ENCODE data around the gene B3GAT1. TPM values are rescaled to one million over a fixed set of nuclear protein-coding genes. Genes with fewer than 3 reads are reported as not detected.
A peak's percentile ranks its signal among the peaks of the same experiment; 100 is the strongest.

B3GAT1 gene
- total RNA-seq, 1 donor from 2014 or later = 1.4 TPM

- Histone ChIP-seq H3K4me1 (no peaks in the 10 kb centered on the region), H3K9me3 (no peaks in the 10 kb centered on the region), H3K27ac (no peak overlapping the region), H3K4me3 (no peak overlapping the region), H3K36me3 (no peaks in the 10 kb centered on the region), H3K27me3 (ENCODE audit: low read depth) (no peaks in the 10 kb centered on the region)
- DNase-seq = no peak
- TF ChIP-seq, protein P1, sequence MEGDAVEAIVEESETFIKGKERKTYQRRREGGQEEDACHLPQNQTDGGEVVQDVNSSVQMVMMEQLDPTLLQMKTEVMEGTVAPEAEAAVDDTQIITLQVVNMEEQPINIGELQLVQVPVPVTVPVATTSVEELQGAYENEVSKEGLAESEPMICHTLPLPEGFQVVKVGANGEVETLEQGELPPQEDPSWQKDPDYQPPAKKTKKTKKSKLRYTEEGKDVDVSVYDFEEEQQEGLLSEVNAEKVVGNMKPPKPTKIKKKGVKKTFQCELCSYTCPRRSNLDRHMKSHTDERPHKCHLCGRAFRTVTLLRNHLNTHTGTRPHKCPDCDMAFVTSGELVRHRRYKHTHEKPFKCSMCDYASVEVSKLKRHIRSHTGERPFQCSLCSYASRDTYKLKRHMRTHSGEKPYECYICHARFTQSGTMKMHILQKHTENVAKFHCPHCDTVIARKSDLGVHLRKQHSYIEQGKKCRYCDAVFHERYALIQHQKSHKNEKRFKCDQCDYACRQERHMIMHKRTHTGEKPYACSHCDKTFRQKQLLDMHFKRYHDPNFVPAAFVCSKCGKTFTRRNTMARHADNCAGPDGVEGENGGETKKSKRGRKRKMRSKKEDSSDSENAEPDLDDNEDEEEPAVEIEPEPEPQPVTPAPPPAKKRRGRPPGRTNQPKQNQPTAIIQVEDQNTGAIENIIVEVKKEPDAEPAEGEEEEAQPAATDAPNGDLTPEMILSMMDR (IDR thresholded peaks at IDR 0.05) = no peak
- no peak for ATAC-seq
- intact Hi-C loops (cut with DNase I) = no loop called here
Measured at GRCh38 chr11:134372536-134372935, 39.5 kb downstream of the B3GAT1 start.

GRCh38 chr11:134371436-134372185 is 40.4 kb downstream of the B3GAT1 start:
- Histone ChIP-seq H3K4me3 (no peak overlapping the region), H3K27me3 (ENCODE audit: low read depth) (no peaks in the 10 kb centered on the region), H3K9me3 (no peaks in the 10 kb centered on the region), H3K27ac (no peak overlapping the region), H3K36me3 (no peaks in the 10 kb centered on the region), H3K4me1 (no peaks in the 10 kb centered on the region)
- DNase-seq (no peak), ATAC-seq (no peak)
- intact Hi-C loops (cut with DNase I) = no loop called here
- TF ChIP-seq, protein P1 (IDR thresholded peaks at IDR 0.05) = no peak

- H3K4me1 ChIP-seq = no peaks in the 10 kb centered on the region
- H3K4me3 ChIP-seq = no peak overlapping the region
- ATAC-seq = no peak
- no peak overlapping the region for H3K27ac ChIP-seq
- no peaks in the 10 kb centered on the region for H3K9me3 ChIP-seq
- no peaks in the 10 kb centered on the region for H3K27me3 ChIP-seq (ENCODE audit: low read depth)
- DNase-seq = peak; percentile 14
- intact Hi-C loops (cut with DNase I) = no loop called here
- TF ChIP-seq, protein P1 (IDR thresholded peaks at IDR 0.05) = no peak
- H3K36me3 ChIP-seq = no peaks in the 10 kb centered on the region
Measured at GRCh38 chr11:134370526-134371435, 41.3 kb downstream of the B3GAT1 start.

DNA sequence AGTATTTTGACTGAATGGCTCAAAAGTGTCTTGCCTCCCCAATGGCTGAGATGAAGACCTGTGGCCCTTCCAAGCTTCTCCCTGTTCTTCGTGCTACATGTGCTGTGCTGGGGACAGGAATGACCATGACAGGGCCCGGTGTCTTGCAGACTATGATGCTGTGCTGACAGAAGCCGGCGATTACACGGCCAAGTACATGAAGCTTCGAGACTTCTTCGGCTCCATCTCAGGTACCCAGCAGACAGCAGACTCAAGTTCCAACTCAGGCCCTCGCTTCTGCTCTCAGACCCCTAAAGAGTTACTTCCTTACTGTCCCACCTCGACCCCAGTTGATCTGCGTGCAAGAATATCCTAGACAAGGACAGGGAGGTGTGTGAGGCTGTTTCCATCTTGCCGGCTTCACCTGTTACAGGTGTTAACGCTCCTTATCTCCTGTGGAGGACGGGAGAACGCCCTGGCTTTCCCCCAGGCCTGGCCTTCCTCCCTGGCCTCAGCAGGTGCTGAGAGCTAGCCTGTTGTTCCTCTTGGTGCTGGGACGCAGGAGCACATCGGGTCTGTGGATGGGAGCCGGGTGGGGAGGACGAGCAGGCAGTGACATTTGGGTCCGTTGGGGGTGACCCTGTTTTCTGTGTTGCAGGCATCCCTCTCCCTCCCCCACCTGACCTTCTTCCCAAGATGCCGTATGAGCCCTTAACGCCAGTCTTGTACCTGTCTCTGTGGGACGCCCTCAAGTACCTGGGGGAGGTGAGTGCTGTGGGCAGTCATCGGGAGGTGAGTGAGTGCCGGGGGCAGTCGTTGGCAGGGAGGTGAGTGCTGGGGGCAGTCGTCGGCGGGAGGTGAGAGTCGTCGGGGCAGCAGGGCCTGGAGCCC is 42.2 kb downstream of the B3GAT1 start:
- Histone ChIP-seq H3K27ac (no peak overlapping the region), H3K36me3 (no peaks in the 10 kb centered on the region), H3K9me3 (no peaks in the 10 kb centered on the region), H3K4me3 (no peak overlapping the region), H3K27me3 (ENCODE audit: low read depth) (no peaks in the 10 kb centered on the region), H3K4me1 (no peaks in the 10 kb centered on the region)
- TF ChIP-seq, protein P1 (IDR thresholded peaks at IDR 0.05) = no peak
- ATAC-seq = no peak
- intact Hi-C loops (cut with DNase I) = no loop called here
- DNase-seq = peak; percentile 36

GRCh38 chr11:134367781-134368180 is 44.3 kb downstream of the B3GAT1 start:
- ATAC-seq (no peak), DNase-seq (peak; percentile 22)
- Histone ChIP-seq H3K27ac (no peak overlapping the region), H3K4me3 (no peak overlapping the region), H3K36me3 (no peaks in the 10 kb centered on the region), H3K4me1 (no peaks in the 10 kb centered on the region), H3K9me3 (no peaks in the 10 kb centered on the region), H3K27me3 (ENCODE audit: low read depth) (no peaks in the 10 kb centered on the region)
- TF ChIP-seq, protein P1 (IDR thresholded peaks at IDR 0.05) = no peak
- intact Hi-C loops (cut with DNase I) = no loop called here
